ENCODE results near the gene TESMIN. TPM values are rescaled to one million over a fixed set of nuclear protein-coding genes. Genes with fewer than 3 reads are reported as not detected.

Gene TESMIN
- total RNA-seq, 1 donor from 2014 or later, result 8.1 TPM

DNA sequence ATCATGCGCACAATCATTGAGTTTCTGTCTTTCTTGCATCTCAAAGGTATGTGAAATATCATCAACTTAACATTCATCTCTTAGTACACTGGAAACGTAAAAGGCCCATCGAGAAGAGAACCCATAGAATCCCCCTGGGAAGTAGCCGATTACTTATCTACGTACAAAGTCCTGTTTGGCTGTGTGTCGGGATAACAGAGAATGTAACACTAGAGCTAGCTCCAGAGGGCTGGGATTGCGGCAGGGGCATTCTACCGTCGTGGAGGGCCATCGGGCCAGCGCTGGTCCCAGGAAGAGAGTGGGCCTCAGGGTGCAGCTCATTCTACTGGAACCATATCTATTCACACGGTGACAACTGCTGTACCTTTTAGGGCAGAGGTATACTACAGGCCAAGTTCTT, 62.4 kb downstream of the TESMIN start:
- H3K4me2 ChIP-seq, result no peak overlapping the region
- Mint-ChIP-seq H3K4me3 (no peak overlapping the region), H3K36me3 (no peaks in the 10 kb centered on the region), H3K27ac (no peak overlapping the region), H3K4me1 (peaks cover 2% of the 10 kb centered on the region), H3K9me3 (no peaks in the 10 kb centered on the region), H3K27me3 (ENCODE audit: insufficient read depth, low read depth) (peaks cover 45% of the 10 kb centered on the region)
- H3F3A ChIP-seq (ENCODE audit: low read depth), result no peaks in the 10 kb centered on the region
- no peaks in the 10 kb centered on the region for H4K20me1 ChIP-seq (ENCODE audit: low read depth)
- H3K9ac ChIP-seq, result no peak overlapping the region
- peaks cover 60% of the 10 kb centered on the region for H3K27me3 ChIP-seq
- no peak overlapping the region for H3K4me3 ChIP-seq
- H2AFZ ChIP-seq (replicated peaks), result no peak overlapping the region
- TF ChIP-seq EZH2 (IDR thresholded peaks at IDR 0.05), result no peak
- TF ChIP-seq EZH2phosphoT487 (IDR thresholded peaks at IDR 0.05), result no peak
- TF ChIP-seq, protein P1, sequence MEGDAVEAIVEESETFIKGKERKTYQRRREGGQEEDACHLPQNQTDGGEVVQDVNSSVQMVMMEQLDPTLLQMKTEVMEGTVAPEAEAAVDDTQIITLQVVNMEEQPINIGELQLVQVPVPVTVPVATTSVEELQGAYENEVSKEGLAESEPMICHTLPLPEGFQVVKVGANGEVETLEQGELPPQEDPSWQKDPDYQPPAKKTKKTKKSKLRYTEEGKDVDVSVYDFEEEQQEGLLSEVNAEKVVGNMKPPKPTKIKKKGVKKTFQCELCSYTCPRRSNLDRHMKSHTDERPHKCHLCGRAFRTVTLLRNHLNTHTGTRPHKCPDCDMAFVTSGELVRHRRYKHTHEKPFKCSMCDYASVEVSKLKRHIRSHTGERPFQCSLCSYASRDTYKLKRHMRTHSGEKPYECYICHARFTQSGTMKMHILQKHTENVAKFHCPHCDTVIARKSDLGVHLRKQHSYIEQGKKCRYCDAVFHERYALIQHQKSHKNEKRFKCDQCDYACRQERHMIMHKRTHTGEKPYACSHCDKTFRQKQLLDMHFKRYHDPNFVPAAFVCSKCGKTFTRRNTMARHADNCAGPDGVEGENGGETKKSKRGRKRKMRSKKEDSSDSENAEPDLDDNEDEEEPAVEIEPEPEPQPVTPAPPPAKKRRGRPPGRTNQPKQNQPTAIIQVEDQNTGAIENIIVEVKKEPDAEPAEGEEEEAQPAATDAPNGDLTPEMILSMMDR (IDR thresholded peaks at IDR 0.05), result no peak
- H3K36me3 ChIP-seq, result no peaks in the 10 kb centered on the region
- no peak overlapping the region for H3K27ac ChIP-seq
- no peaks in the 10 kb centered on the region for H3K9me3 ChIP-seq (ENCODE audit: low read depth)
- H3K4me1 ChIP-seq, result peaks cover 15% of the 10 kb centered on the region
- DNase-seq (ENCODE audit: low spot score), result no peak
- H3K79me2 ChIP-seq (ENCODE audit: low read depth), result no peaks in the 10 kb centered on the region

DNA sequence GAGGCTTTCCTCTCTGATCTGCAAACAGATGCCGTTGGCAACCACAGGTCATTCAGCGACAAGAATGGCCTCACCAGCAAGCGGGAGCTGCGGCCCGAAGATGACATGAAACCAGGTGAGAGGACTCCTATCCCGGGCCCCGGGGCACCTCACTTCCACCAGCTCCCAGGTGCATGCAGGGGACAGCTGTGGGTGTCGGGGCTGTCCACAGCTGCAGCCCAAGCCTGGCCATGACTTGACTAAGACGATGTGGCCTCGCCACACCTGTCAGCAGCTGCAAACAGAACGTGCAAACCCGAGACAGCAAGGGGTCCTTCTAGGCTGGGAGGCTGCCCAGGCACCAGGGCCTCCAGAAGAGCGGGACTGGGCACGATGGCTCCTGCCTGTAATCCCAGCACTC, 63.3 kb downstream of the TESMIN start:
- no peaks in the 10 kb centered on the region for H3K36me3 Mint-ChIP-seq
- Histone ChIP-seq H3K9ac (no peak overlapping the region), H3K79me2 (ENCODE audit: low read depth) (no peaks in the 10 kb centered on the region), H3K4me1 (peaks cover 15% of the 10 kb centered on the region), H4K20me1 (ENCODE audit: low read depth) (no peaks in the 10 kb centered on the region), H3K4me3 (no peak overlapping the region), H3K27me3 (peaks cover 69% of the 10 kb centered on the region), H2AFZ (replicated peaks) (no peak overlapping the region), H3F3A (ENCODE audit: low read depth) (no peaks in the 10 kb centered on the region), H3K36me3 (no peaks in the 10 kb centered on the region), H3K9me3 (ENCODE audit: low read depth) (no peaks in the 10 kb centered on the region), H3K4me2 (no peak overlapping the region), H3K27ac (no peak overlapping the region)
- TF ChIP-seq EZH2 (IDR thresholded peaks at IDR 0.05), result no peak
- no peak for TF ChIP-seq EZH2phosphoT487 (IDR thresholded peaks at IDR 0.05)
- TF ChIP-seq, protein P1 (IDR thresholded peaks at IDR 0.05), result no peak
- no peak overlapping the region for H3K4me3 Mint-ChIP-seq
- DNase-seq (ENCODE audit: low spot score), result no peak
- peaks cover 49% of the 10 kb centered on the region for H3K27me3 Mint-ChIP-seq (ENCODE audit: insufficient read depth, low read depth)
- no peak overlapping the region for H3K27ac Mint-ChIP-seq
- H3K4me1 Mint-ChIP-seq, result peaks cover 4% of the 10 kb centered on the region
- peaks cover 1% of the 10 kb centered on the region for H3K9me3 Mint-ChIP-seq

DNA sequence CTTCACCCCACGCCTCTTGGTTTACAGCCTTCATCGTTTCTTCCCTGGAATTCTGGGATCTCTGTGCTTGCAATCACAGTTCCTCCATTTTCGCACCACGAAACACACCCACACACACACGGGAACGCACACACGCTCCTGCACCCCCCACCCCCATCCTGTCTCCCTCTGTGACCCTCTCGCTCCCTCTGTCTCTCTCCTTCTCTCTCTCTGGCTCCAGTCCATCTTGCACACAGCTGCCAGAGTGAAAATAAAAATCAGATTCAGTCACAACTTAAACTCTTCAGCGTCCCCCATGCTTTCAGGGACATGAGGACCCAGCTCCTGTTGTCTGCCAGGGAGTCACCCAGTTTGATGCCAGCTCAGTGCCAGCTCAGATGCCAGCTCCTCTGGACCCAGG, 64.0 kb downstream of the TESMIN start:
- H3F3A ChIP-seq (ENCODE audit: low read depth), result no peaks in the 10 kb centered on the region
- peaks cover 15% of the 10 kb centered on the region for H3K4me1 ChIP-seq
- peaks cover 56% of the 10 kb centered on the region for H3K27me3 Mint-ChIP-seq (ENCODE audit: insufficient read depth, low read depth)
- no peaks in the 10 kb centered on the region for H4K20me1 ChIP-seq (ENCODE audit: low read depth)
- H3K9me3 Mint-ChIP-seq, result peaks cover 4% of the 10 kb centered on the region
- peaks cover 7% of the 10 kb centered on the region for H3K4me1 Mint-ChIP-seq
- H3K36me3 ChIP-seq, result no peaks in the 10 kb centered on the region
- no peak overlapping the region for H3K4me2 ChIP-seq
- peaks cover 76% of the 10 kb centered on the region for H3K27me3 ChIP-seq
- no peak overlapping the region for H3K27ac Mint-ChIP-seq
- TF ChIP-seq, protein P1 (IDR thresholded peaks at IDR 0.05), result no peak
- no peaks in the 10 kb centered on the region for H3K79me2 ChIP-seq (ENCODE audit: low read depth)
- no peak for DNase-seq (ENCODE audit: low spot score)
- H3K9ac ChIP-seq, result no peak overlapping the region
- no peak overlapping the region for H2AFZ ChIP-seq (replicated peaks)
- H3K4me3 ChIP-seq, result no peak overlapping the region
- H3K4me3 Mint-ChIP-seq, result no peak overlapping the region
- H3K27ac ChIP-seq, result no peak overlapping the region
- no peaks in the 10 kb centered on the region for H3K36me3 Mint-ChIP-seq
- no peaks in the 10 kb centered on the region for H3K9me3 ChIP-seq (ENCODE audit: low read depth)
